Activated naive CD8-positive, alpha-beta T cell treated with anti-CD3 and anti-CD28 coated beads, Interleukin-2, amount 50 U/mL, for 16 hours (primary cell): ENCODE results near the gene HEPACAM.

ENCODE experiments used
- DNase-seq: peaks from one replicate; pipeline ENCODE4 v3.0.0-alpha.2; 2020; ENCODE audit warnings: low read depth, low spot score

Gene HEPACAM

DNA sequence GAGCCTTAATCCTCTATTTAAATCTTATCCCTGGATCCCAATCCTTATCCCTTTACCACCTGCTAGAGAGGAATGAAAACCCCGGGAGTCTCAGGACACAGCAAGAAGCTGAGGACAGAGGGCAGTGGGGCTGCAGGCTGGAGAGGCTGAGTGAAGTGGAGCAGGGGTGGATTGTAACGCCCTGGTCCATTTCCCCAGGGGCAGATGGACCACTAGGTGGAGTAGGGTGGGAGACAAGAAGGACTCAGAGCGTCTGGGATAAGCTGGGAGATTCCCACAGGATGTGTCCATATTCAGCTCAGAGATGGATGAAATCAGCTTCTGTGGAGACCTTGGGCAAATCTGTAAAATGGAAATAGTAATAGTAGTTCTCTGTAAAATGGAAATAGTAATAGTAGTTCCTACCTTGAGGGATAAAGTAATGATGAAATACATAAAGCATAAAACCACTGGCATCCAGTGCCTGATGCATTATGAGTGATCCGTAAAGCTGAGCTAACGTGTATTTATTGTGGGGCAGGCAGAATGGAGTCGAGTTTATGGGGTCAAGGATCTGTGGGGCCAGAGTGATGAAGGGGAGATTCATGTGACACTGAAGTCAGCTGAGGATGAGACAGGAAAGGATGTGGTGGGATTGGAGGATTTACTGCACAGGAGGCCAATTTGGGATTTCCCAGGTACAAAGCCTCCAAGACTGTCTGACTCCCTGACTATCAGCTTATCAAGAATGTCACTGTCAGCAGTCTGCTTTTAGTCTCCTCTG, 36.3 kb downstream of the HEPACAM start:
- DNase-seq = no peak

DNA sequence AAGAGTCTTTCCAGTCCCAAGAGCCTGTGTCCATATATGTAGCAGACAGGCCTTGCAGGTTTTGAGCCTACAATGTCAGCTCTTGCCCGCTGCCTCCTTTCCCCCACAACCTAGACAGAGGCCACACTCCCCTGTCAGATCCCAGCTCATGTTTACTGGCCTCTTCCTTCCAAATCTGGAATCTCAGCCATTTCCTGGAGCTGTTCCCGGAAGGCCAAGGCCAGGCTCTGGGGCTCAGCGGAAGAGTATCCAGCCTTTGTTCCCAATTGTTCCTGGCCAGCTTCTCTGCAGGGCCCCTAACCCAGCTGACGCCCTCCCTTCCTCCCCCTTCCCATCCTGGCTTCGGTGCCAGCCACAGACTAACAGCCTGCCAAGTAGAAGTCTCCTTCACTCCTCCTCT, 37.1 kb downstream of the HEPACAM start:
- DNase-seq = no peak

DNA sequence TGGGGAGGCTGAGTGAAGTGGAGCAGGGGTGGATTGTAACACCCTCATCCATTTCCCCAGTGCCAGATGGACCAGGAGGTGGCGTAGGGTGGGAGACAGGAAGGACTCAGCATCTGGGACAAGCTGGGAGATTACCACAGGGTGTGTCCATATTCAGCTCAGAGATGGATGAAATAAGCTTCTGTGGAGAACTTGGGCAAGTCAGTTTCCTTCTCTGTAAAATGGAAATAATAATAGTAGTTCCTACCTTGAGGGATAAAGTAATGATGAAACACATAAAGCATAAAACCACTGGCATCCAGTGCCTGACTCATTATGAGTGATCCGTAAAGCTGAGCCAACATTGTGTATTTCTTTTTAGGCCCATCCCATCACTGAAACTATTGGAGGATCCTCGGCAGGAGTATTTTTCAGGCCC, 37.6 kb downstream of the HEPACAM start:
- no peak for DNase-seq

DNA sequence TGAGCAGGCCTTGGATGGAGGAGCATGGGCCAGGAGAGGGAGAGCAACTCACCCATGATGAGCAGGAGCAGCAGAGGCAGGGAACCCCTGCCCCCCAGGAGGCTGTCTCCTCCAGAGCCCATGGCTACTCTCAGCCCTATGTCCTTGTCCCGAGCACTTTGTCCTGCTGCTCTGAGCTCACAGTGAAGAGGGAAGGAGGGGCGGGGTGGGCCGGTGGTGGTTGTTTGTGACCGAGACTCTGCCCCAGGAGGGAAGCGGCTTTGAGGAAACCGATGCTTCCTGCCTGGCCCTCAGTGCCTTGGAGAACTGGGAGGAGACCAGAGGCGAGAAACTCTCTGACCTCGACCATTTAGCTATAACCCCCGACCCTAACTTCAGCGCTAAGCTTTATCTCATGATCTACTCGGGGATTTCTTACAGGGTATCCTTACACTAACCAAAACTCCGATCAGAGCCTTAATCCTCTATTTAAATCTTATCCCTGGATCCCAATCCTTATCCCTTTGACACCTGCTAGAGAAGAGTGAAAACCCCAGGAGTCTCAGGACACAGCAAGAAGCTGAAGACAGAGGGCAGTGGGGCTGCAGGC, 38.1 kb downstream of the HEPACAM start, which contains the start of gene ROBO4:
ROBO4 (minus strand) TSS at position 192 of the 589 bp plus-strand sequence; CDS start at position 122, 70 bp downstream.
- DNase-seq = no peak

DNA sequence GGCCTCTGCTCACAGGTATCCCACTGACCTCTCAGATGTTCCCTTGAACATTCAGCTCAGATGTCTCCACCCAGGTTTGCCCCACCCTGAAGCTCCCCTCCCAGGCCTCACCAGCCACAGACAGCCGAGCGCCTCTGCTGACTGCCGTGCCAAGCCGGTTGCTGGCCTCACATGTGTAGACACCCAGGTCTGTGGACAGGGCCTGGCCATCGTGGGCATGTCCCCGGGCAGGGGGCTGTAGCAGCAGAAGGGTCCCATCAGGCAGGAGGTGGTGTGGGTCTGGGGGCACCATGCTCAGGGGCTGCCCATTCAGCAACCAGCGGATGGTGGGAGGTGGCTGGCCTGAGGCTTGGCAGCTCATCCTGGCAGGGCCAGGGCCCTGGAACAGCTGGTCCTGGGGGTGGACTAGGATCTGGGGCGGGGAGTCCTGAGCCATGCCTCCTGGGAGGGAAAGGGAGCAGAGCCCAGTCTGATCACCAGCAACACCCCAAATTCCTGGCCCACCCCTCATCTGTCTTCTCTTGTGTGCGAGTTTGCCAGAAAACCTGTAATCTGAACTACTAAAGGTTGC, 38.9 kb downstream of the HEPACAM start:
- no peak for DNase-seq

DNA sequence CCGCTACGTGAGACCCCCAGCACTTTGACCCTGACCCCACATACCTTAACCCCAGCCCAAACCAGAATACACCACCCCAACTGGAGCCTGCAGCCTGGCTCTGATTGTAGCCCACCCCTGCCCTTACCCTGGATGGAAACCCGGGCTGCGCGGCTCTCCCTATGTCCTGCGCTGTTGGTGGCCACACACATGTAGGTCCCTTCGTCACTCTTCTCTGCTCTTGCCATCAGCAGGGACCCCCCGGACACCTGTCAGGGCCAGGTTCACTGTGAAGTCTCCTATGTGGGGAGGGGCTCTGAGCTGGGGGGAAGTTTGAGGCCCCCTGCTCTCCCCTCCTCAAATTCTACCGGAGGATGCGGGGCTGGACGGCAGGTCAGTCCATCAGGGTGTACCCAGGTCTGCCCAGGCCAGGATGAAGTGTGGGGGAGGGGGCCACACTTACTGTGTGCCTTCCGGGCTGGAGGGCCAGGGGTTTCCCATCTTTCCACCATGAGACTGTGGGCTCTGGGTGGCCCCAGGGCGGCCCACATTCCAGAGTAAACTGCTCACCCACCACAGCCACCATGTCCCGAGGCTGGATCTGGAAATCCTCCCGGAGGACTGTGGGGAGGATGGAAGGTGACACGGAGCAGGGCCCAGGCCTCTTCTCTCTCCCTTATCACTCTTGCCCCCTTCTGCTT, 39.6 kb downstream of the HEPACAM start:
- DNase-seq = no peak

DNA sequence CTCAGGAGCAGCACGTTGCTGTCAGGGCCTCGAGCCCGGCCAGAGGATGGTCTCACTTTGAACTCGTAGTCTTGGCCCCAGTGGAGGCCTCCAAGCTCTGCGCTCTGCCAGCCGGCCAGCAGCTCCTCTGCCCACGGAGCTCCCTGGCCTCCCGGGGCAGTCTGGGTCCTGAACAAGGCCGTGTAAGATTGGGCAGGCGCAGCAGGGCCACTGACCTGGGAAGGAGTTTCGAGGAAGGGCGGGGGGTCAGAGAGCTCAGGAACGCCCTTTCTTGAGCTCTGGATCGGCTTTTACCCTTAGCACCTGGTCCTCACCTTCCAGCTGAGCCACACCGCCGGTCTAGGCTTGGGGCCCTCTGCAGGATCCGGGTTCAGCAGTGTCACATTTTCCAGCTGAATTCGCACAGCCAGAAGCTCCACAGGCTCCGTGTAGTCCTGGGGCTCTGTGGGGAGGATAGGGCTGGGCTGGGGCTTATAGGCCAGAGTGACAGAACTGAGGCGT, 40.3 kb downstream of the HEPACAM start:
- DNase-seq = no peak

DNA sequence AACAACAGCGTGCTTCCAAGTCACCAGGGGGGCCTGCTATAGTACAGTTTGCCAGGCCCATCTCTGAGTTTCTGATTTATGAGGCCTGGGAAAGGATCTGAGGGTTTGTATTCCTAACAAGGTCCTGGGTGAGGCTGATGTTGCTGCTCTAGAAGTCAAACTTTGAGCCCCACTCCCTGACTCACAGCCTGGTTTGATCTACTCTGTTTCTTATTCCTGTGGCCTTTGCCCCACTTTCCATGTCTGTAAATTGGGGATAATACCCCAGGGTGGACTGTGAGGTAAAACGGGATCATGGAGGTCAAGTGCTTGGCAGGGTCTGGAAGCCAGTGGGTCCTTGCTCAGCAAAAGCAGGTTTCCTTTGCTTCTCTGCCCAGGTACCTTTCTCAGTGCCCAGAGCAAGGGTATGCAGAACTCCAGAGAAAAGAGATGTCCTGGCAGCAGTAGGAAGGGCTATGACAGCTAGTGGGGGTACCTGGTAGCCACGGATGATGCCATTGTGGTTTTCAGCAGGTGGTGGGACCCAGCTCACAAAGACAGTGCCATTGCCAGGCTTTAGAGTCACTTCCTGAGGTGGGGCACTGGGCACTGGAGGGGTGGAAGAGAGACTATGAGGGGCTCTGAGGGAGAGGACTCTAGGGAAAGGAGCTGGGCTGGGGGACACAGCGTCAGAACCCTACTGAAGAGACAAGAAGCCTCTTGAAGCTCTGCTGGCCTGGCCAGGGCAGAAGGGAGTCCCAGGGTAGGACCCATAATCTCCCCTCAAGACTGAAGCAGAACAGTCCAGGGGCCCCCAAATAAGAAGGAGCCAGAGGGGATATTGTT, 41.0 kb downstream of the HEPACAM start:
- no peak for DNase-seq

DNA sequence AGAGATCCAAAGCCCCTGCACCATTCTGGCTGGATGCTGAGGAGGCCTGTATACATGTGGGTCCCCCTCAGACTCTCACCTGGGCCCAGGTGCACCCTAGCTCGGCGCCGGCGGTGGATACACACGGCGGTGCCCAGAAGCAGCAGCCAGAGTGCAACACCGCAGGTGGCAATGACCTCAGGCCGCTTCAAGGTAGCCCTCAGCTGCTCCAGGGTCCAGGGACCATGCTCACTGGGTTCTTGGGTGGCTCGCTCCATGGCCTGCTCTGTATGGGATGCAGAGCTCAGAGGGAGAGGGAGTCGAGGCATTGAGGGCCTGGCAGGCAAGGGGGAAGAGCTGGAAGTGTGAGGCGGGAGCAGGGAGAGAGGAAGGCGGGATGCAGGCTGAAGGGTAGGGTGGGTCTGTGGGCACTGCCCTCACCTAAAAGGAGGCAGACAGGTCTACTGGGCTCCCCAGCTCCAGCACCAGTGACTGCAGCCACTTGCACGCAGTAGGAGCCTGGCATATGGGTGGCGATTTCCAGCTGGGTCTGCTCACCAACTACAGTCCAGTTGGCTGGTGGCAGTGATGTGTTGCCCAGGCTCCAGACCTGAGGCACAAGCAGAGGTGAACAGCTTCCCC, 42.0 kb downstream of the HEPACAM start:
- DNase-seq = no peak

DNA sequence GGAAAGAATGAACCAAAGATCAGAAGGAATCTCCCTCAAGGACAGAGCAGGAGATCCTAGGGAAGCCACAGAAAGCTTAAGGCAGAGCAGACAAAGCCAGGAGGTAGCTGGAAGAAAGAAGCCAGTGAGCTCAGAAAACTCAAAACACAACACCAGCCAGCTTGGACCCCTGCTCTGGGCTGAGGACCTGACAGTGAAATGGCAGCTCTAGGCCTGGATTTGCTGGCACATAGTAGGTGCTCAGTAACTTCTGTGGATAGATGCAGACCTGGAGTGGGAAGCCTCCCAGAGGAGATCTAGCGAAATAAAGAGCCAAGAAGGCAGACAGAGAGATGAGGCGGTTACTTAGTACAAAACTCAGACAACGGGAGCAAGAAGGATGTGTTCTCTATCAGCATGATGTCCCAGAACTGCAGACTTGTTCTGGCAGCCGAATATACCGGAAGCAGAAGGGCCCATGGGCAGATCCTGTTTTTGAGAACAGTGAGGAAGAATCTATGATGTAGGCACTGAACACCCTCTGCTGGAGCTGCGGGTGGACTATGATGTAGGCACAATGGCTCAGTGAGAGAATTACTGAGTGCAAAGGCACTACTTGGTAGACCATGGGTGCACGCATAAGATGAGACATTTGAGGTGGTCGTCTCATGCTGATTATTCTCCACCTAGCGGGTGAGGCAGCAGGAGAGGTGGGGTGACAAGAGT, 42.9 kb downstream of the HEPACAM start:
- no peak for DNase-seq

DNA sequence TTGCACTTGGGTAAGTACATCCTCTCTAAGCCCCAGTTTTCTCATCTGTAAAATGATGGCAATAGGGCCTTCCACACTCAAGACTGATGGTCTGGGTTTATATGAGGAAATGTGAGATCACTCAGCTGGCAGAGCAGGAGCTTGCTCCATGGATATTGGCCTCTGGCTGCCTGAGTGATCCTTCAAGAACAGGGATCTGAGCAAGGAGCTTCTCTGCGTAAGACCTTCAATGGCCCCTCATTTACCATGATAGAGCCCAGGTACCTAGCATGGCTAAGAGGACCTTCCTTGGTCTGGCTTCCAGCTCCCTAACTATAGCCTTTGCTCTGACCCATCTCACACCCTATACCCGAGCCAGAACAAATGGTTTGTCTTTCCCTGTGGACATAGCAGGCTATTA, 43.7 kb downstream of the HEPACAM start:
- DNase-seq = no peak

DNA sequence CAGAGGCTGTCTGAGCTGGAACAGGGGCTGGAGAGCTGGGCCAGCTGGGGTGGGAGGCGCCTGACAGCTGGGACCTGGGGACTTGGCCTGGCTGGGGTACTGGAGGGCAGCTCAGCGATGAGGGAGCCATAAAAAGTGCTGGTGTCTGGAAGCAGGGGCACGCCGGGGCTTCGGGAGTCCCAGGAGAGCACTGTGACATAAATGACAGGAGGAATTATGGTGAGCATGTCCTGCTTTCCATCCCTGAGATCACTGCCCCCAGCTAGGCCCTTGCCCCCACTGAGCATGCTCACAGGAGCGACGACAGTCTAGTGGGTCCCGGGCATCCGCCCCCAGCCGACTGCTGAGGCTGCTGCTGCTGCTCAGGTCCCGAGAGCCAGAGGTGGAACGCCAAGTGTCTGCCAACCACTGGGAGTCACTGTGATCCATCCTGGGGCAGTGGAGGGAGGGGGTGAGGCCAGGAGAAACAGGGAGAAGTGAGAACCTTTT, 44.4 kb downstream of the HEPACAM start:
- no peak for DNase-seq

DNA sequence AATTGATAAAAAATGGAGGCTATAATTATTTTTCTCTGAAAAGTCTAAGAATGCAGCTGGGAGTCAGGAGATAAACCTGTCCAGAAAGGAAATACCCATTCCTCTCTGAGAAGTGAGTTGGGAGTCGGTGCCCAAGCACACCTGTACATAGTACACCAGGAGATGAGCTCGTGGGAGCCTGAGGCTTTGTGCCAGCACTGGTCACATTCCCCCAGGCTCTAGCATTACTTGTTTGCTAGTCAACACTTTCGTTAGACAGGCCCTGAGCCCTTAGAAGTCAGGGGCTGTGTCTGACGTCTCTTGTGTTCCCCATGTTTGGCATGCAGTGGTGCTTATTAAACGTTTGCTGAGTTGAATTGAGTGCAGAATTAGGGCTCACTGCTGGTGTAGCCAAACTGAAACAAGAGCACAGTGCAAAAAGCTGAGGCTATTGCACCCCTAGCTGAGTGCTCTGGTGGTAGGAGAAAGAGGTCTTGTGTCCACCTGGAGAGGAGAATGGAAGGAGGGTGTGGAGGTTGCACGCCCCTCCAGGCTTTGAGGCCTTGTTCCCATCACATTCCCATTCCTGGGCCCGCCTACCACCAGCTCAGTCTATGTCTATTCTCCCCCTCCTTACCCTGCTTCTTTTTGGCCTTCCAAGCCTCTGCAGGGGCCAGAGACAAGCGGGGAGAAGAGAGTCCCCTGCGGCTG, 45.0 kb downstream of the HEPACAM start:
- DNase-seq = no peak

DNA sequence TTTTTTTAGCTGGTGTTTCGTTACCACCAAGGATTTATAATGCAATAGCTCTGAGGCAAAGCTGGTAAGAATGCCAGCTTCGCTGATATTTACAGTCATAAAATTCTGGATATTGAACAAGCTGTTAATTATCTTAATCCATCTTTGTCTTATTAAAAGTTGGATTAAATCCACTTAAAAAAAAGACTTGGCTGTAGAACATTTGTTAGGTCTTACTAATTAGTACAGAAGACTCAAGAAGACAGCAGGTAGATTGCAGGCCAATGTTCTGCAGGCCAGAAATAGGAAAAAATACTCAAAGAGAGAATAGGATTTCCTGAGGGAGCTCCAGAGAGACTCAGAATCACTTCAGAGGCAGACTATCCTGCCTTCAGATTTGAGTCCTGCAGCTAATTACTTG, 45.7 kb downstream of the HEPACAM start:
- DNase-seq = no peak

DNA sequence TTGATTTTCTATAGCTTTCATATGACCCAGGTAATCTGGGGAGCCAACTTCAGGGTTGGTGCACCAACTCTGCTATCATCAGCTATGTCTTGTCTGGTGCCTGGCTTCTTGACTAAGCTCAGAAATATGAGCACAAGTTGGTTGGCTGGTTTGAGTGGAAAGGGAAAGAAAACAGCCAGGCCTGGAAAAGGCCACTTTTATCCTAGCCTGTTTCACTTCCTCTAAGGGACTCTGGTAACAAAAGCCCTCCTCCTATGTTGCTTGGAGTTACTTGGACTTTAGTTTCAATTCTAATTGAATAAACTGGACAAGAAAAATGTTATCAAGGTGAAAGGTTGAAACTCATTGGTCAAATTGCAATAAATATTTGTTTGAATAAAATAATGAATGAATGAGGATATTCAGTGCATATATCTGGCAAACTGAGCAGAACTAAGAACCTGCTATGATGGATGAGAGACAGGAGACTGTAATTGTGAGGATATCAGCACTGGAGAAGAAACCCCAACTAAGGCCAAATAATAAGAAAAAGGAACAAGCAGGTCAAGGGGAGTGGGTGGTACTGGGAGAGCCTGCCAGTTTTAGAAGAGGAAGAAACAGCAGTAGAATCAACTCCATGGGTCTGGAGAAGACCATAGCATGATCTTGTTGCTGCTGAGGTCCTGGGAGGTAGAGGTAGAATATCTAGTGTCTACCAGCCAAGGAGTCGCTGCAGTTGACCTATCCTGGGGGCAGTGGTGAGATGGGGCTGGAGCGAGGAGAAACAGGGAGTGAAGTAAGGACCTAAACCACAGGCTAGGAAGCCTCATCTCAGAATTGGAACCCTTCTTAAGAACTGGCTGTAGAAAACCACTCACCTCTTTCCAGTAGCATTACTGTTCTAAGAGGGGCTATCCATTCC, 46.4 kb downstream of the HEPACAM start:
- no peak for DNase-seq

DNA sequence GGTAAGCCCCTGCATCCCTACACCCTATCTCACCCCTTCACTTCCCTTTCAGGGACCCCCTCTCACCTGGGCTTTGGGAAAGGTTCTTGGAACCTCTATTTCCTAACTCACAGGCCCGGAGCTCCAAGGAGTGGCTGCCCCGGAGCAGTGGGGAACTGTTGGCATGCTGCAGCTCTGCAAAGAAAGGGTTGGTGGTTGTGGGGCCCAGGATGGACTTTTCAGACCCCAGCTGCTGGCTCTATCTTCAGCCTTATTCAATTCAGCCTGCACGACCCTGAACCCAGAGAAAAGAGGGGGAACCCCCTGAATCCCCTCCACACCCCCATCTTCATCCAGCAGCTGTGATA, 48.2 kb downstream of the HEPACAM start:
- DNase-seq = no peak

DNA sequence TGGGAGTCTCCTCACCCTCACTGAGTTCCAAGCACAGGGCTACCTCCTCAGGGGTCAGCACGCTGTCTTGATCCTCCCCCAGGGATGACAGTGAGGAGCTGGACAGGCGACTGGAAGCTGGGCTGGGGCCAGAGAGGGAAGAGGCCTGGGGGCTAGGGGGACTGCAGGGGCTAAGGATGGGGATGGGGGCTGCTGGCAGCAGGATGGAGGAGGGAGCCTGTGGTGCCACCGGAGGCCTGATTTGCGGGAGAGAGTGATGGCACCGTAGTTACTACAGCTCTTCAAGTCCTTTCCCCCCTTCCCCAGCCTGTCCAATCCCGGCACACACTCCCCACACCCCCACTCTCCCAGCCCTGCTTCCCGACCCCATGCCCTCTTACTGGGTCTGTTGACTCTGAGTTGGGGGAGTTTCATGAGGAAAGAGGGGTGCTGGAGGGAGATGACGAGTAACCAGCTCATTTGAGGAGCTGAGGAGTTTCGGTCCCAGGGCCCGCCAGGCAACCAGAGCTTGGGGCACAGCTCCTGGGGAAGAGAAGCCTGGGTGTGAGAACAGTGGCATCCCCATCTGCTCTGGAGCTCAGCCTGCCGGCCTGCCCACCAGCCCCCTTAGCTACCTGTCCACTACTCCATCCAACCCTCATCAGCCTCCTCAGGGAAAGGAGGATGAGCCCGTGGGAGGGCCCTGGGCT, 48.7 kb downstream of the HEPACAM start:
- no peak for DNase-seq

DNA sequence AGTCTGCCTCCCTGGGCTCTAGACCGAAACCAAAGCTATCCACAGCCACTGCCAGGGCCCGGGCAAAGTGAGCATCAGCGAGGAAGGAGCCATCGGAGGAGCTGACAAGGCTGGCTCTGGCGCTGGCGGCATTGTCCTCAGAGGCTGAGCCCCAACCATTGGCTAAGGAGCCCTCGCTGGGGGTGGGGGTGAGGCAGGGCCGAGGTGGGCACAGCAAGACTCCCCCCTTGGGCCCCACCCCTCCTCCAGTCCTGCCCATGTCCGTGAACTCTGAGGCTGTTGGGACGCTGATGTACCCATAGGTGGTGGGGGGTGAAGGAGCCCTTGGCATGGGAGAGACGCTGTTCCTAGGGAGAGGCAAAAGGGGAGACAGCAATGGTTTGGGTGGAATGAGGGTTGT, 49.4 kb downstream of the HEPACAM start:
- no peak for DNase-seq
